Measurements from ENCODE around the gene FAM9A. TPM values are rescaled to one million over a fixed set of nuclear protein-coding genes. Genes with fewer than 3 reads are reported as not detected.

Gene FAM9A
- total and polyA plus RNA-seq, 8 donors, result 0.08 to 0.43 (median 0.24) TPM; not detected in 3

DNA sequence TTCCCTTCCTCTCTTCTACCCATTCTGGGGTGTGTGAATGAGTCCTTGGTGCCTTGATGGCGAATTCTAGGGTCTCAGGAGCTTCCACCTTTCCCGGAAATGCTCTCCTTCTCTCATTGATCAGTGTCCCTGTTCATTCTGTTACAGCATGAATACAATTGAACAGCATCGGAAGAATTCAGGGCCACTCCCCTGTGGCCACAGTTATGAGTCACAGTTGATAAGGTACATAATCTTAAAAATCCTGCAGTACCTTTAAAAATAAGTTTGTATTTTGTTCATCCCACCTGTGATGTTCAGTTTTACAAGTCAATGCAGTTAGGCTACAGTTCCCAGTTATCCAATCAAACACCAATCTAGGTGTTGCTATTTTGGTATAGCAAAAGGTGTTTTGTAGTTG lies 47.3 kb upstream of the FAM9A start:
- Histone ChIP-seq H3K4me3 (no peak overlapping the region), H3K9me3 (no peaks in the 10 kb centered on the region), H3K27me3 (peaks cover 0 to 3% of the 10 kb centered on the region in 2 donors), H3K36me3 (no peaks in the 10 kb centered on the region), H3K4me1 (no peaks in the 10 kb centered on the region), H3K27ac (no peak overlapping the region)
- DNase-seq (no peak), ATAC-seq (no peak)
- TF ChIP-seq, protein P1, sequence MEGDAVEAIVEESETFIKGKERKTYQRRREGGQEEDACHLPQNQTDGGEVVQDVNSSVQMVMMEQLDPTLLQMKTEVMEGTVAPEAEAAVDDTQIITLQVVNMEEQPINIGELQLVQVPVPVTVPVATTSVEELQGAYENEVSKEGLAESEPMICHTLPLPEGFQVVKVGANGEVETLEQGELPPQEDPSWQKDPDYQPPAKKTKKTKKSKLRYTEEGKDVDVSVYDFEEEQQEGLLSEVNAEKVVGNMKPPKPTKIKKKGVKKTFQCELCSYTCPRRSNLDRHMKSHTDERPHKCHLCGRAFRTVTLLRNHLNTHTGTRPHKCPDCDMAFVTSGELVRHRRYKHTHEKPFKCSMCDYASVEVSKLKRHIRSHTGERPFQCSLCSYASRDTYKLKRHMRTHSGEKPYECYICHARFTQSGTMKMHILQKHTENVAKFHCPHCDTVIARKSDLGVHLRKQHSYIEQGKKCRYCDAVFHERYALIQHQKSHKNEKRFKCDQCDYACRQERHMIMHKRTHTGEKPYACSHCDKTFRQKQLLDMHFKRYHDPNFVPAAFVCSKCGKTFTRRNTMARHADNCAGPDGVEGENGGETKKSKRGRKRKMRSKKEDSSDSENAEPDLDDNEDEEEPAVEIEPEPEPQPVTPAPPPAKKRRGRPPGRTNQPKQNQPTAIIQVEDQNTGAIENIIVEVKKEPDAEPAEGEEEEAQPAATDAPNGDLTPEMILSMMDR (IDR thresholded peaks at IDR 0.05), result no peak
- intact Hi-C loops (cut with DNase I), result no loop called here

DNA sequence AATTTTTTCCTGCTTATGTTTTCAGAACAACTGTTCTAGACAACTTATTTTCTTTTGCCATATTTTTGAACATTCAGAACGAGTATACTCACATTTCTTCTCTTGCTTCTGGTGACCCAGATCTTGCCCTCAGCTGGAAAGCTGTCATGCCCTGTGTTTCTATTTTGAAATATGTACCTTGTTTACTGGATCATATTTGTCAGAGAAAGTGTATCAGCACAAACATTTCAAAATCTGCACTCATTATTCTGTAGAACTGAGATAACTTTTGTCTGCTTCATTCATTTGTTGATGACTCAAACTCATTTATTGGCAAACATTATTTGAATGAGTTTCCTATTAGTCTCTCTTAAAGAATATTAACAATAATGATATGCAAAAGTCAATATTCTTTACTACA lies 46.2 kb upstream of the FAM9A start:
- H3K36me3 ChIP-seq, result no peaks in the 10 kb centered on the region
- no peak overlapping the region for H3K4me3 ChIP-seq
- DNase-seq (no peak), ATAC-seq (no peak)
- no peak overlapping the region for H3K27ac ChIP-seq
- intact Hi-C loops (cut with DNase I), result no loop called here
- TF ChIP-seq, protein P1 (IDR thresholded peaks at IDR 0.05), result no peak
- no peaks in the 10 kb centered on the region for H3K9me3 ChIP-seq
- H3K4me1 ChIP-seq, result no peaks in the 10 kb centered on the region
- H3K27me3 ChIP-seq, result peaks cover 0 to 3% of the 10 kb centered on the region in 2 donors

DNA sequence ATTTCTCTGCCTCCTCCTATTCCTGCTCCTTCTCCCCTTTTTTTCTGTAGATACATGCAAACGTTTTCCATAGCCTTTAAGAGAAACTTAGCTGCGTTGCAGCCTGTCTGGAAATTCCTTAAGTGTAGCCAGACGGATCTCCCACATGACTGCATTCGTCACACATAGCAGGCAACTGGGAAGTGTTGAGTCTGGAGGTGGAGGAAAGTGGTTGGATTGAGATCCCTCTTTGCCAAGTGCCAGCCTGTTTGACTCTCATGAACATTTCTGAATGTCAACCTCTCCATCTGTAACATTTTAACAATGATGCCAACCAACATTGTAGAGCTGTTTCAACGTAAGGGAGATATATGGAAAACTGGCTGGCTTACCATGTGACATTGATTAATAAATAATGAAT lies 45.1 kb upstream of the FAM9A start:
- no peak for DNase-seq
- Histone ChIP-seq H3K36me3 (no peaks in the 10 kb centered on the region), H3K4me1 (no peaks in the 10 kb centered on the region), H3K27me3 (peaks cover 0 to 3% of the 10 kb centered on the region in 2 donors), H3K27ac (no peak overlapping the region), H3K4me3 (no peak overlapping the region), H3K9me3 (no peaks in the 10 kb centered on the region)
- intact Hi-C loops (cut with DNase I), result no loop called here
- TF ChIP-seq, protein P1 (IDR thresholded peaks at IDR 0.05), result no peak
- ATAC-seq, result no peak

DNA sequence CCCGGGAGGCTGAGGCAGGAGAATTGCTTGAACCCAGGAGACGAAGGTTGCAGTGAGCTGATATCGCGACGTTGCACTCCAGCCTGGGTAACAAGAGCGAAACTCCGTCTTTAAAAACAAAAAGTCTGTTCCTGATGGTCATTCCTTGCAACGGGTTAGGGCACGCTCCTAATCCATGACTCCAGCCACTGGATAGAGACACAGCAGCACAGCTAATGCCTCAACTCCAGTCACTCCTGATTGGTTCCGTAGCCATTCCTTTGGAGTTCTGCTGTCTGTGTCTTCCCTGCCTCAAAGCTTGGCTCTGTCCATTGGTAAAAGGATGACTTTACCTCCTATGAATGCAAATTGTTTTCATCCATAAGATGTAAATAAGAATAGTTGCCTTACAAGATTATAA lies 44.3 kb upstream of the FAM9A start:
- DNase-seq (no peak), ATAC-seq (no peak)
- Histone ChIP-seq H3K27ac (no peak overlapping the region), H3K4me1 (no peaks in the 10 kb centered on the region), H3K9me3 (no peaks in the 10 kb centered on the region), H3K4me3 (no peak overlapping the region), H3K27me3 (peaks cover 0 to 3% of the 10 kb centered on the region in 2 donors), H3K36me3 (no peaks in the 10 kb centered on the region)
- TF ChIP-seq, protein P1 (IDR thresholded peaks at IDR 0.05), result no peak
- intact Hi-C loops (cut with DNase I), result no loop called here

DNA sequence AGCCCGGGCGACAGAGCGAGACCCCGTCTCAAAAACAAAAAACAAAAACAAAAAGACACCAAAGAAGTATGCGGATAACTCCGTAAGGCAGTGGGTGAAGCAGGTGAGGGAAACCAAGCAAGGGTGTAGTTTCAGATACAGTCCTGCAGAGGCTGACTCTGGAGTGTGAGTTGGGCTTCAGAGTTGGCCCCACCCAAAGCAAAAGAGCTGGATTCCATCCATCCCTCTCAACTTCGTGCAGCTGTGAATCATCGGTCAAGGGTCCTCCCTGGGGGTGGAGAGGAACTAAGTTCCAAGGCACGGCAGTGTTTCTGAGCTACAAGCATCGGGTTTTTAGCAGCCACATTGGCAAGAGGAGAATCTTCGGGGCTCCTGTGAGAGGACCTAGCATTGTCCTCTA lies 43.9 kb upstream of the FAM9A start:
- DNase-seq, result no peak
- no peaks in the 10 kb centered on the region for H3K36me3 ChIP-seq
- no peak for ATAC-seq
- no peaks in the 10 kb centered on the region for H3K9me3 ChIP-seq
- peaks cover 0 to 3% of the 10 kb centered on the region in 2 donors for H3K27me3 ChIP-seq
- TF ChIP-seq, protein P1 (IDR thresholded peaks at IDR 0.05), result no peak
- no peak overlapping the region for H3K4me3 ChIP-seq
- H3K27ac ChIP-seq, result no peak overlapping the region
- intact Hi-C loops (cut with DNase I), result no loop called here
- H3K4me1 ChIP-seq, result no peaks in the 10 kb centered on the region
